OCI-LY1 (cell line): Measurements from ENCODE around the gene FOXJ1.

Source experiments
- EZH2 ChIP-seq: fragments of 200-600 bp; sonication (generic), shearing (Covaris generic); IDR thresholded peaks from 2 replicates; pipeline ENCODE4 v1.8.0; 2017; ENCODE audit warnings: borderline replicate concordance, mixed run types, mild to moderate bottlenecking, antibody characterized with exemption, low read length, moderate library complexity, mixed read lengths
- TF ChIP-seq, protein P1 (sequence below): fragments of 200-600 bp; sonication (generic), shearing (Covaris generic); IDR thresholded peaks from 2 replicates; pipeline ENCODE4 v1.5.1; 2017; ENCODE audit warnings: mild to moderate bottlenecking, antibody characterized with exemption, low read length, moderate library complexity, mixed read lengths

GRCh38 chr17:76145231-76146052 is 4.4 kb upstream of the FOXJ1 start:
- TF ChIP-seq, protein P1, sequence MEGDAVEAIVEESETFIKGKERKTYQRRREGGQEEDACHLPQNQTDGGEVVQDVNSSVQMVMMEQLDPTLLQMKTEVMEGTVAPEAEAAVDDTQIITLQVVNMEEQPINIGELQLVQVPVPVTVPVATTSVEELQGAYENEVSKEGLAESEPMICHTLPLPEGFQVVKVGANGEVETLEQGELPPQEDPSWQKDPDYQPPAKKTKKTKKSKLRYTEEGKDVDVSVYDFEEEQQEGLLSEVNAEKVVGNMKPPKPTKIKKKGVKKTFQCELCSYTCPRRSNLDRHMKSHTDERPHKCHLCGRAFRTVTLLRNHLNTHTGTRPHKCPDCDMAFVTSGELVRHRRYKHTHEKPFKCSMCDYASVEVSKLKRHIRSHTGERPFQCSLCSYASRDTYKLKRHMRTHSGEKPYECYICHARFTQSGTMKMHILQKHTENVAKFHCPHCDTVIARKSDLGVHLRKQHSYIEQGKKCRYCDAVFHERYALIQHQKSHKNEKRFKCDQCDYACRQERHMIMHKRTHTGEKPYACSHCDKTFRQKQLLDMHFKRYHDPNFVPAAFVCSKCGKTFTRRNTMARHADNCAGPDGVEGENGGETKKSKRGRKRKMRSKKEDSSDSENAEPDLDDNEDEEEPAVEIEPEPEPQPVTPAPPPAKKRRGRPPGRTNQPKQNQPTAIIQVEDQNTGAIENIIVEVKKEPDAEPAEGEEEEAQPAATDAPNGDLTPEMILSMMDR, result no peak
- TF ChIP-seq EZH2, result no peak
